Naive thymus-derived CD4-positive, alpha-beta T cell (primary cell): ENCODE measurements around the gene SEC23B. TPM values are rescaled to one million over a fixed set of nuclear protein-coding genes. Genes with fewer than 3 reads are reported as not detected.
A peak's percentile ranks its signal among the peaks of the same experiment; 100 is the strongest.

ENCODE experiments used
- ATAC-seq: fragments of 150-1000 bp; cut with Tn5 transposase; 2 replicates; pipeline ENCODE4 v1.10.0; 2021; ENCODE audit warnings: mild to moderate bottlenecking, moderate library complexity
- CTCF ChIA-PET: fragments of 350-600 bp; sonication (Branson Sonifier 250); formaldehyde crosslinking; loops from one replicate; lab custom pipeline; 2021; ENCODE audit warnings: antibody characterized with exemption; lab: Charles Lee
- POLR2A ChIA-PET: fragments of 350-600 bp; sonication (Branson Sonifier 250); formaldehyde crosslinking; loops from one replicate; lab custom pipeline; 2021; ENCODE audit warnings: antibody characterized with exemption, inconsistent platforms; lab: Charles Lee
- DNase-seq, 9 donors: peaks; one replicate each; pipeline versions ENCODE4 v3.0.0 to v3.0.0-alpha.2; 2020 to 2022; ENCODE audit warnings: mixed read lengths in 1 of 9
- H3K27ac ChIP-seq: one replicate; pipeline ENCODE4 v1.7.0; 2013; ENCODE audit warnings: mild to moderate bottlenecking, low read depth, low read length, moderate library complexity
- H3K27me3 ChIP-seq, 2 donors: one replicate each; pipeline ENCODE4 v1.7.0; 2013; ENCODE audit warnings: low read length in 2 of 2, mild to moderate bottlenecking in 2 of 2, moderate library complexity in 2 of 2; ENCODE audit not compliant: control insufficient read depth in 2 of 2, insufficient read depth in 2 of 2
- H3K36me3 ChIP-seq, 3 experiments: 1 replicate in 2 of 3; 2 replicates in 1 of 3; pipeline ENCODE4 v1.7.0; 2013; ENCODE audit warnings: low read length in 3 of 3, mild to moderate bottlenecking in 3 of 3, moderate library complexity in 1 of 3; ENCODE audit not compliant: insufficient read depth in 3 of 3, control insufficient read depth in 2 of 3
- H3K4me1 ChIP-seq, 2 donors: one replicate each; pipeline ENCODE4 v1.7.0; 2013; ENCODE audit warnings: low read length in 2 of 2, mild to moderate bottlenecking in 2 of 2, moderate library complexity in 1 of 2; ENCODE audit not compliant: control insufficient read depth in 2 of 2, insufficient read depth in 2 of 2
- H3K4me3 ChIP-seq: 2 replicates; pipeline ENCODE4 v1.7.0; 2013; ENCODE audit warnings: mild to moderate bottlenecking, low read length
- H3K9me3 ChIP-seq, 3 experiments: 1 replicate in 2 of 3; 2 replicates in 1 of 3; pipeline ENCODE4 v1.7.0; 2013; ENCODE audit warnings: low read length in 3 of 3; ENCODE audit not compliant: control insufficient read depth in 2 of 3
- H3K27ac Mint-ChIP-seq, 9 donors: one replicate each; pipeline ENCODE4 v1.8.0; 2020 to 2022; ENCODE audit warnings: mixed read lengths in 9 of 9, mild to moderate bottlenecking in 8 of 9, moderate library complexity in 5 of 9, inconsistent platforms in 2 of 9
- H3K27me3 Mint-ChIP-seq, 5 donors: one replicate each; pipeline ENCODE4 v1.8.0; 2021 to 2022; ENCODE audit warnings: mixed read lengths in 5 of 5, mild to moderate bottlenecking in 1 of 5
- H3K36me3 Mint-ChIP-seq, 5 donors: one replicate each; pipeline ENCODE4 v1.8.0; 2020 to 2022; ENCODE audit warnings: mixed read lengths in 5 of 5, mild to moderate bottlenecking in 3 of 5, inconsistent platforms in 1 of 5
- H3K4me1 Mint-ChIP-seq, 7 donors: one replicate each; pipeline ENCODE4 v1.8.0; 2020 to 2022; ENCODE audit warnings: mixed read lengths in 7 of 7, mild to moderate bottlenecking in 3 of 7, inconsistent platforms in 1 of 7
- H3K4me3 Mint-ChIP-seq, 10 donors: one replicate each; pipeline ENCODE4 v1.8.0; 2020 to 2022; ENCODE audit warnings: mild to moderate bottlenecking in 10 of 10, mixed read lengths in 10 of 10, moderate library complexity in 6 of 10, inconsistent platforms in 2 of 10
- H3K9me3 Mint-ChIP-seq, 11 donors: one replicate each; pipeline ENCODE4 v1.8.0; 2020 to 2022; ENCODE audit warnings: mixed read lengths in 11 of 11, mild to moderate bottlenecking in 4 of 11, inconsistent platforms in 1 of 11, moderate library complexity in 1 of 11
- intact Hi-C, 2 donors: fragments of 100-400 bp; cut with micrococcal nuclease; formaldehyde crosslinking; loops; one replicate each; pipeline ENCODE4 v1.15.1; 2023
- polyA plus RNA-seq, 2 donors: library from polyadenylated mRNA; unstranded; fragments of 300-500 nt; fragmentation: Illumina TruSeq; gene quantifications; one replicate each; pipeline ENCODE4 v1.2.3, GENCODE V29; 2021
- total RNA-seq, 6 experiments: library from RNA in 5 of 6; stranded (reverse) in 5 of 6; gene quantifications; 1 replicate in 5 of 6; 2 replicates in 1 of 6; pipeline ENCODE4 v1.2.3 and lab custom pipeline; 2021 to 2026

Gene SEC23B
- total and polyA plus RNA-seq, 7 experiments from 2014 or later = 38.7 to 102 (median 40.9) TPM

- no peak overlapping the region for H3K4me3 ChIP-seq
- ATAC-seq (no peak), DNase-seq (no peak)
- H3K4me3 Mint-ChIP-seq = no peak overlapping the region
- intact Hi-C loops = loop anchor here in 1 of 2 donors (5.0 kb wide), 1 partner anchor 116 kb away; no protein-coding TSS in a partner anchor
- H3K9me3 ChIP-seq = no peaks in the 10 kb centered on the region
- CTCF ChIA-PET = no interaction called here
- H3K36me3 Mint-ChIP-seq = peaks cover 31 to 66% (median 44%) of the 10 kb centered on the region in 5 donors
- H3K9me3 Mint-ChIP-seq = no peaks in the 10 kb centered on the region
- POLR2A ChIA-PET = no interaction called here
- H3K27me3 ChIP-seq = no peaks in the 10 kb centered on the region
- H3K27me3 Mint-ChIP-seq = no peaks in the 10 kb centered on the region
- H3K4me1 Mint-ChIP-seq = peaks cover 0 to 4% (median 0%) of the 10 kb centered on the region in 7 donors
- no peaks in the 10 kb centered on the region for H3K4me1 ChIP-seq
- peak overlapping the region in 1 of 9 donors; percentile 54 for H3K27ac Mint-ChIP-seq
- peaks cover 33 to 87% (median 45%) of the 10 kb centered on the region in 3 experiments for H3K36me3 ChIP-seq
- H3K27ac ChIP-seq = no peak overlapping the region
Measured at GRCh38 chr20:18527836-18528235, 20.1 kb downstream of the SEC23B start.

- H3K27me3 ChIP-seq = no peaks in the 10 kb centered on the region
- H3K4me1 Mint-ChIP-seq = peaks cover 0 to 4% (median 0%) of the 10 kb centered on the region in 7 donors
- no peaks in the 10 kb centered on the region for H3K9me3 ChIP-seq
- H3K36me3 Mint-ChIP-seq = peaks cover 31 to 71% (median 51%) of the 10 kb centered on the region in 5 donors
- no peaks in the 10 kb centered on the region for H3K9me3 Mint-ChIP-seq
- H3K27ac ChIP-seq = no peak overlapping the region
- CTCF ChIA-PET = interaction anchor here (1.1 kb wide), 1 partner anchor 115 kb away, joined by 4 read pairs; no protein-coding TSS in a partner anchor
- ATAC-seq (no peak), DNase-seq (no peak)
- no peaks in the 10 kb centered on the region for H3K27me3 Mint-ChIP-seq
- no peaks in the 10 kb centered on the region for H3K4me1 ChIP-seq
- no peak overlapping the region for H3K4me3 ChIP-seq
- peak overlapping the region in 2 of 9 donors; percentile 16 to 41 for H3K27ac Mint-ChIP-seq
- POLR2A ChIA-PET = no interaction called here
- no peak overlapping the region for H3K4me3 Mint-ChIP-seq
- H3K36me3 ChIP-seq = peaks cover 42 to 95% (median 49%) of the 10 kb centered on the region in 3 experiments
- intact Hi-C loops = loop anchor here in 1 of 2 donors (5.0 kb wide), 1 partner anchor 117 kb away; no protein-coding TSS in a partner anchor
Measured at GRCh38 chr20:18529041-18529440, 21.3 kb downstream of the SEC23B start.

- intact Hi-C loops = no loop called here
- ATAC-seq (no peak), DNase-seq (no peak)
- Mint-ChIP-seq H3K4me3 (no peak overlapping the region), H3K27ac (no peak overlapping the region), H3K27me3 (no peaks in the 10 kb centered on the region), H3K4me1 (peaks cover 0 to 3% (median 0%) of the 10 kb centered on the region in 7 donors), H3K36me3 (peaks cover 28 to 78% (median 57%) of the 10 kb centered on the region in 5 donors), H3K9me3 (peaks cover 0 to 3% (median 0%) of the 10 kb centered on the region in 11 donors)
- POLR2A ChIA-PET = no interaction called here
- H3K36me3 ChIP-seq = peaks cover 28 to 82% (median 28%) of the 10 kb centered on the region in 3 experiments
- CTCF ChIA-PET = no interaction called here
- no peaks in the 10 kb centered on the region for H3K27me3 ChIP-seq
- no peak overlapping the region for H3K4me3 ChIP-seq
- H3K27ac ChIP-seq = no peak overlapping the region
- H3K9me3 ChIP-seq = no peaks in the 10 kb centered on the region
- H3K4me1 ChIP-seq = no peaks in the 10 kb centered on the region
Measured at GRCh38 chr20:18532626-18533025, 24.9 kb downstream of the SEC23B start.

- Histone ChIP-seq H3K4me3 (no peak overlapping the region), H3K27ac (no peak overlapping the region), H3K36me3 (peaks cover 24 to 78% (median 24%) of the 10 kb centered on the region in 3 experiments), H3K9me3 (no peaks in the 10 kb centered on the region), H3K4me1 (no peaks in the 10 kb centered on the region), H3K27me3 (no peaks in the 10 kb centered on the region)
- Mint-ChIP-seq H3K4me3 (no peak overlapping the region), H3K27me3 (no peaks in the 10 kb centered on the region), H3K9me3 (peaks cover 0 to 3% (median 0%) of the 10 kb centered on the region in 11 donors), H3K27ac (peak overlapping the region in 2 of 9 donors; percentile 19 to 36), H3K4me1 (peaks cover 0 to 3% (median 0%) of the 10 kb centered on the region in 7 donors), H3K36me3 (peaks cover 24 to 75% (median 56%) of the 10 kb centered on the region in 5 donors)
- intact Hi-C loops = no loop called here
- ATAC-seq (no peak), DNase-seq (no peak)
- ChIA-PET POLR2A (no interaction called here), CTCF (no interaction called here)
Measured at GRCh38 chr20:18533491-18533890, 25.8 kb downstream of the SEC23B start.

GRCh38 chr20:18533978-18534644 lies 26.4 kb downstream of the SEC23B start:
- H3K27ac Mint-ChIP-seq = no peak overlapping the region
- ChIA-PET POLR2A (no interaction called here), CTCF (no interaction called here)
- Histone ChIP-seq H3K4me1 (no peaks in the 10 kb centered on the region), H3K27ac (no peak overlapping the region), H3K36me3 (peaks cover 24 to 71% (median 24%) of the 10 kb centered on the region in 3 experiments), H3K9me3 (no peaks in the 10 kb centered on the region), H3K27me3 (no peaks in the 10 kb centered on the region), H3K4me3 (no peak overlapping the region)
- intact Hi-C loops = no loop called here
- no peaks in the 10 kb centered on the region for H3K4me1 Mint-ChIP-seq
- H3K36me3 Mint-ChIP-seq = peaks cover 18 to 69% (median 51%) of the 10 kb centered on the region in 5 donors
- no peaks in the 10 kb centered on the region for H3K27me3 Mint-ChIP-seq
- DNase-seq = no peak
- peaks cover 0 to 3% (median 0%) of the 10 kb centered on the region in 11 donors for H3K9me3 Mint-ChIP-seq
- no peak for ATAC-seq
- H3K4me3 Mint-ChIP-seq = no peak overlapping the region

- ChIA-PET POLR2A (no interaction called here), CTCF (no interaction called here)
- no peak for ATAC-seq
- no peak overlapping the region for H3K4me3 Mint-ChIP-seq
- no peak overlapping the region for H3K27ac ChIP-seq
- no peaks in the 10 kb centered on the region for H3K27me3 ChIP-seq
- peaks cover 0 to 3% (median 0%) of the 10 kb centered on the region in 11 donors for H3K9me3 Mint-ChIP-seq
- intact Hi-C loops = no loop called here
- peaks cover 24 to 69% (median 47%) of the 10 kb centered on the region in 5 donors for H3K36me3 Mint-ChIP-seq
- no peak overlapping the region for H3K27ac Mint-ChIP-seq
- H3K4me3 ChIP-seq = no peak overlapping the region
- no peak for DNase-seq
- no peaks in the 10 kb centered on the region for H3K27me3 Mint-ChIP-seq
- peaks cover 0 to 8% (median 0%) of the 10 kb centered on the region in 7 donors for H3K4me1 Mint-ChIP-seq
- no peaks in the 10 kb centered on the region for H3K9me3 ChIP-seq
- no peaks in the 10 kb centered on the region for H3K4me1 ChIP-seq
- peaks cover 11 to 64% (median 16%) of the 10 kb centered on the region in 3 experiments for H3K36me3 ChIP-seq
Measured at GRCh38 chr20:18537651-18538050, 29.9 kb downstream of the SEC23B start.
